Esophagus (tissue), 2 donors: ENCODE data around the gene COX7A1. TPM values are rescaled to one million over a fixed set of nuclear protein-coding genes. Genes with fewer than 3 reads are reported as not detected.
"Not testable (repeated sequence)": the region's sequence is repeated elsewhere in the genome, so short reads cannot be mapped to it uniquely, and the experiment has no call there.

Source experiments
- H3K27ac ChIP-seq, 2 donors: one replicate each; pipeline ENCODE4 v1.5.1; 2013; ENCODE audit warnings: low read depth in 2 of 2, mild to moderate bottlenecking in 2 of 2, inconsistent platforms in 1 of 2, low read length in 1 of 2, moderate library complexity in 1 of 2
- H3K27me3 ChIP-seq, 2 donors: one replicate each; pipeline ENCODE4 v1.6.1; 2013; ENCODE audit warnings: low read length in 2 of 2, control low read depth in 1 of 2, mild to moderate bottlenecking in 1 of 2; ENCODE audit not compliant: insufficient read depth in 2 of 2, control insufficient read depth in 1 of 2
- H3K36me3 ChIP-seq, 2 donors: one replicate each; pipeline ENCODE4 v1.6.1; 2013; ENCODE audit warnings: low read length in 1 of 2; ENCODE audit not compliant: control insufficient read depth in 2 of 2, insufficient read depth in 2 of 2
- H3K4me1 ChIP-seq, 2 donors: one replicate each; pipeline ENCODE4 v1.6.1; 2013; ENCODE audit warnings: low read length in 1 of 2; ENCODE audit not compliant: control insufficient read depth in 2 of 2, insufficient read depth in 2 of 2
- H3K4me3 ChIP-seq, 2 donors: one replicate each; pipeline ENCODE4 v1.5.1; 2013; ENCODE audit warnings: low read length in 2 of 2, mild to moderate bottlenecking in 2 of 2, low read depth in 1 of 2, moderate library complexity in 1 of 2
- H3K9me3 ChIP-seq, 2 donors: one replicate each; pipeline ENCODE4 v1.6.1; 2013; ENCODE audit warnings: mild to moderate bottlenecking in 2 of 2, low read depth in 1 of 2, low read length in 1 of 2, moderate library complexity in 1 of 2; ENCODE audit not compliant: control insufficient read depth in 2 of 2, insufficient read depth in 1 of 2
- WGBS, 2 donors: extraction: QIAGEN DNeasy Blood & Tissue Kit; methylation state at CpG; one replicate each; pipeline ENCODE4 v1.1.7; 2013; 5-methylcytosine and 5-hydroxymethylcytosine counted together
- polyA plus RNA-seq, 2 donors: library from polyadenylated mRNA; stranded (reverse); fragments of 200-250 nt; gene quantifications; one replicate each; pipeline ENCODE4 v1.2.3, GENCODE V29; 2013
- donor health status: healthy with polysubstance abuse.
- donor health status: Bipolar disorder and iron deficiency.

COX7A1 gene
- polyA plus RNA-seq = 10 to 100 TPM; 17.3 to 22.9 TPM

- H3K4me3 ChIP-seq = peak within 1 kb of the TSS; percentile 41 to 45
- no peaks in the 10 kb centered on the region for H3K27me3 ChIP-seq
- H3K27ac ChIP-seq = peak within 1 kb of the TSS; percentile 81 to 98
- no peaks in the 10 kb centered on the region for H3K9me3 ChIP-seq
- H3K4me1 ChIP-seq = peaks cover 2 to 10% of the 10 kb centered on the region in 2 donors
- 56 to 61% methylated on average over 39 to 40 of the region's 40 CpGs for WGBS, 2 donors
- H3K36me3 ChIP-seq = peaks cover 3 to 22% of the 10 kb centered on the region in 2 donors
Observed at GRCh38 chr19:36152352-36153091, at the start of gene COX7A1. Gene COX7A1, minus strand, starts transcription at chr19:36152447. Its CDS starts 40 bp downstream, at chr19:36152407.

- no peaks in the 10 kb centered on the region for H3K4me1 ChIP-seq
- no peaks in the 10 kb centered on the region for H3K9me3 ChIP-seq
- H3K4me3 ChIP-seq = no peak overlapping the region
- no peaks in the 10 kb centered on the region for H3K36me3 ChIP-seq
- WGBS, 2 donors = 94% methylated on average over 6 of the region's 6 CpGs
- no peaks in the 10 kb centered on the region for H3K27me3 ChIP-seq
- H3K27ac ChIP-seq = no peak overlapping the region
Observed at GRCh38 chr19:36201684-36202083, 49.4 kb upstream of the COX7A1 start.

GRCh38 chr19:36198119-36198518, 45.9 kb upstream of the COX7A1 start:
- H3K27me3 ChIP-seq = no peaks in the 10 kb centered on the region
- no peaks in the 10 kb centered on the region for H3K4me1 ChIP-seq
- H3K27ac ChIP-seq = no peak overlapping the region
- peaks cover 5 to 6% of the 10 kb centered on the region in 2 donors for H3K36me3 ChIP-seq
- H3K9me3 ChIP-seq = no peaks in the 10 kb centered on the region
- no peak overlapping the region for H3K4me3 ChIP-seq
- WGBS, 2 donors = 86 to 92% methylated on average over 2 of the region's 2 CpGs

- no peaks in the 10 kb centered on the region for H3K9me3 ChIP-seq
- no peaks in the 10 kb centered on the region for H3K4me1 ChIP-seq
- no peaks in the 10 kb centered on the region for H3K27me3 ChIP-seq
- H3K4me3 ChIP-seq = no peak overlapping the region
- H3K27ac ChIP-seq = no peak overlapping the region
- peaks cover 5 to 6% of the 10 kb centered on the region in 2 donors for H3K36me3 ChIP-seq
- 91 to 95% methylated on average over 2 of the region's 2 CpGs for WGBS, 2 donors
Observed at GRCh38 chr19:36196249-36196648, 44.0 kb upstream of the COX7A1 start.

- not testable (repeated sequence) for H3K27me3 ChIP-seq, H3K9me3 ChIP-seq, H3K27ac ChIP-seq, H3K4me3 ChIP-seq, H3K36me3 ChIP-seq, H3K4me1 ChIP-seq
- WGBS, 2 donors = 75 to 82% methylated on average over 5 of the region's 5 CpGs
Observed at GRCh38 chr19:36186722-36187121, 34.5 kb upstream of the COX7A1 start.

- Histone ChIP-seq H3K36me3 (peaks cover 6 to 7% of the 10 kb centered on the region in 2 donors), H3K4me1 (no peaks in the 10 kb centered on the region), H3K27ac (no peak overlapping the region), H3K4me3 (no peak overlapping the region), H3K27me3 (no peaks in the 10 kb centered on the region), H3K9me3 (no peaks in the 10 kb centered on the region)
- 85 to 86% methylated on average over 10 of the region's 10 CpGs for WGBS, 2 donors
Observed at GRCh38 chr19:36183245-36183628, 31.0 kb upstream of the COX7A1 start.

GRCh38 chr19:36182612-36183244, 30.5 kb upstream of the COX7A1 start:
- H3K36me3 ChIP-seq = peaks cover 6 to 7% of the 10 kb centered on the region in 2 donors
- no peak overlapping the region for H3K4me3 ChIP-seq
- H3K9me3 ChIP-seq = no peaks in the 10 kb centered on the region
- H3K27me3 ChIP-seq = no peaks in the 10 kb centered on the region
- no peaks in the 10 kb centered on the region for H3K4me1 ChIP-seq
- H3K27ac ChIP-seq = no peak overlapping the region
- WGBS, 2 donors = 84 to 85% methylated on average over 17 of the region's 17 CpGs

- H3K4me3 ChIP-seq, H3K36me3 ChIP-seq, H3K9me3 ChIP-seq, H3K4me1 ChIP-seq, H3K27ac ChIP-seq, H3K27me3 ChIP-seq: not testable (repeated sequence)
- 41 to 62% methylated on average over 2 of the region's 2 CpGs for WGBS, 2 donors
Observed at GRCh38 chr19:36179077-36179476, 26.8 kb upstream of the COX7A1 start.

GRCh38 chr19:36173846-36174245, 21.6 kb upstream of the COX7A1 start:
- WGBS, 2 donors = 82 to 83% methylated on average over 8 of the region's 8 CpGs
- not testable (repeated sequence) for H3K4me3 ChIP-seq, H3K4me1 ChIP-seq, H3K36me3 ChIP-seq, H3K27ac ChIP-seq, H3K9me3 ChIP-seq, H3K27me3 ChIP-seq

- Histone ChIP-seq H3K36me3 (no peaks in the 10 kb centered on the region), H3K9me3 (no peaks in the 10 kb centered on the region), H3K4me1 (peaks cover 0 to 4% of the 10 kb centered on the region in 2 donors), H3K27ac (no peak overlapping the region), H3K27me3 (no peaks in the 10 kb centered on the region), H3K4me3 (no peak overlapping the region)
- WGBS, 2 donors = 90 to 91% methylated on average over 5 of the region's 5 CpGs
Observed at GRCh38 chr19:36172852-36173251, 20.6 kb upstream of the COX7A1 start.
